Mesothelial cell of epicardium (in vitro differentiated cells): Measurements from ENCODE around the gene SLC6A17. TPM values are rescaled to one million over a fixed set of nuclear protein-coding genes. Genes with fewer than 3 reads are reported as not detected.

ENCODE experiments used
- DNase-seq, 2 experiments: peaks; one replicate each; pipeline ENCODE4 v3.0.0; 2021; ENCODE audit warnings: low spot score in 2 of 2; ENCODE audit not compliant: unreplicated experiment in 2 of 2
- H3K27ac Mint-ChIP-seq: 2 replicates; pipeline ENCODE4 v1.8.0; 2021; ENCODE audit warnings: mixed read lengths
- H3K27me3 Mint-ChIP-seq: 2 replicates; pipeline ENCODE4 v1.8.0; 2021; ENCODE audit warnings: low read depth, mixed read lengths
- H3K36me3 Mint-ChIP-seq: 2 replicates; pipeline ENCODE4 v1.8.0; 2021; ENCODE audit warnings: mixed read lengths
- H3K4me1 Mint-ChIP-seq: 2 replicates; pipeline ENCODE4 v1.8.0; 2021; ENCODE audit warnings: mixed read lengths
- H3K4me3 Mint-ChIP-seq: 2 replicates; pipeline ENCODE4 v1.8.0; 2021; ENCODE audit warnings: mild to moderate bottlenecking, moderate library complexity, mixed read lengths
- H3K9me3 Mint-ChIP-seq: 2 replicates; pipeline ENCODE4 v1.8.0; 2021; ENCODE audit warnings: mixed read lengths
- CTCF ChIP-seq: fragments of 200-600 bp; sonication (generic); IDR thresholded peaks from one replicate; pipeline ENCODE4 v1.5.0; 2021; ENCODE audit warnings: antibody characterized with exemption; ENCODE audit not compliant: unreplicated experiment
- total RNA-seq: library from RNA; stranded (reverse); gene quantifications from 3 replicates; pipeline ENCODE4 v1.2.1, GENCODE V29; 2021

The SLC6A17 gene
- total RNA-seq, 1 donor from 2014 or later, result 1.6 TPM

- no peak for TF ChIP-seq CTCF
- no peak for DNase-seq
- Mint-ChIP-seq H3K27ac (no peak overlapping the region), H3K9me3 (no peaks in the 10 kb centered on the region), H3K36me3 (no peaks in the 10 kb centered on the region), H3K4me3 (no peak overlapping the region), H3K27me3 (peaks cover 54% of the 10 kb centered on the region), H3K4me1 (peaks cover 12% of the 10 kb centered on the region)
Observed at GRCh38 chr1:110165761-110166231, 15.5 kb downstream of the SLC6A17 start.

DNA sequence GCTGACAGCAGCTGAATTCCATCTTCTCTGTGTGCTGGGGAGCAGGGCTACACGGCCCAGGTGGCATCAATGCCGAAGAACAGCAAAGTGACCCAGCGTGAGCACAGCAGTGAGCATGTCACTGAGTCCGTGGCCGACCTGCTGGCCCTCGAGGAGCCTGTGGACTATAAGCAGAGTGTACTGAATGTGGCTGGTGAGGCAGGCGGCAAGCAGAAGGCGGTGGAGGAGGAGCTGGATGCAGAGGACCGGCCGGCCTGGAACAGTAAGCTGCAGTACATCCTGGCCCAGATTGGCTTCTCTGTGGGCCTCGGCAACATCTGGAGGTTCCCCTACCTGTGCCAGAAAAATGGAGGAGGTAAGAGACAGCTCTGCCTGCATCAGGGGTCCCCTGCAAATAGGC is 16.6 kb downstream of the SLC6A17 start:
- H3K4me1 Mint-ChIP-seq, result peaks cover 21% of the 10 kb centered on the region
- no peak for DNase-seq
- no peak overlapping the region for H3K27ac Mint-ChIP-seq
- no peaks in the 10 kb centered on the region for H3K36me3 Mint-ChIP-seq
- TF ChIP-seq CTCF, result no peak
- peaks cover 48% of the 10 kb centered on the region for H3K27me3 Mint-ChIP-seq
- H3K9me3 Mint-ChIP-seq, result no peaks in the 10 kb centered on the region
- no peak overlapping the region for H3K4me3 Mint-ChIP-seq

- Mint-ChIP-seq H3K27me3 (peaks cover 25% of the 10 kb centered on the region), H3K27ac (no peak overlapping the region), H3K9me3 (no peaks in the 10 kb centered on the region), H3K4me1 (peaks cover 22% of the 10 kb centered on the region), H3K4me3 (no peak overlapping the region), H3K36me3 (no peaks in the 10 kb centered on the region)
- no peak for DNase-seq
- no peak for TF ChIP-seq CTCF
Observed at GRCh38 chr1:110170766-110171733, 20.8 kb downstream of the SLC6A17 start.

- TF ChIP-seq CTCF, result no peak
- Mint-ChIP-seq H3K27ac (no peak overlapping the region), H3K36me3 (no peaks in the 10 kb centered on the region), H3K27me3 (peaks cover 21% of the 10 kb centered on the region), H3K4me1 (peaks cover 24% of the 10 kb centered on the region), H3K9me3 (no peaks in the 10 kb centered on the region), H3K4me3 (no peak overlapping the region)
- no peak for DNase-seq
Observed at GRCh38 chr1:110172001-110172400, 21.7 kb downstream of the SLC6A17 start.

GRCh38 chr1:110173466-110174105 is 23.3 kb downstream of the SLC6A17 start:
- H3K4me3 Mint-ChIP-seq, result no peak overlapping the region
- no peak overlapping the region for H3K27ac Mint-ChIP-seq

More at GRCh38 chr1:110173466-110174105, 23.3 kb downstream of the SLC6A17 start:
- DNase-seq, result no peak
- peaks cover 12% of the 10 kb centered on the region for H3K27me3 Mint-ChIP-seq
- no peak for TF ChIP-seq CTCF
- H3K4me1 Mint-ChIP-seq, result peaks cover 24% of the 10 kb centered on the region
- H3K9me3 Mint-ChIP-seq, result no peaks in the 10 kb centered on the region
- H3K36me3 Mint-ChIP-seq, result no peaks in the 10 kb centered on the region
